Stimulated activated CD4-positive, alpha-beta T cell treated with anti-CD3 and anti-CD28 coated beads, Interleukin-15, amount 100 ng/mL, for 24 hours (primary cell): ENCODE results near the gene DPAGT1.
"Not testable (repeated sequence)": the region's sequence is repeated elsewhere in the genome, so short reads cannot be mapped to it uniquely, and the experiment has no call there.

Source experiments
- DNase-seq: peaks from one replicate; pipeline ENCODE4 v3.0.0-alpha.2; 2020

Gene DPAGT1

DNA sequence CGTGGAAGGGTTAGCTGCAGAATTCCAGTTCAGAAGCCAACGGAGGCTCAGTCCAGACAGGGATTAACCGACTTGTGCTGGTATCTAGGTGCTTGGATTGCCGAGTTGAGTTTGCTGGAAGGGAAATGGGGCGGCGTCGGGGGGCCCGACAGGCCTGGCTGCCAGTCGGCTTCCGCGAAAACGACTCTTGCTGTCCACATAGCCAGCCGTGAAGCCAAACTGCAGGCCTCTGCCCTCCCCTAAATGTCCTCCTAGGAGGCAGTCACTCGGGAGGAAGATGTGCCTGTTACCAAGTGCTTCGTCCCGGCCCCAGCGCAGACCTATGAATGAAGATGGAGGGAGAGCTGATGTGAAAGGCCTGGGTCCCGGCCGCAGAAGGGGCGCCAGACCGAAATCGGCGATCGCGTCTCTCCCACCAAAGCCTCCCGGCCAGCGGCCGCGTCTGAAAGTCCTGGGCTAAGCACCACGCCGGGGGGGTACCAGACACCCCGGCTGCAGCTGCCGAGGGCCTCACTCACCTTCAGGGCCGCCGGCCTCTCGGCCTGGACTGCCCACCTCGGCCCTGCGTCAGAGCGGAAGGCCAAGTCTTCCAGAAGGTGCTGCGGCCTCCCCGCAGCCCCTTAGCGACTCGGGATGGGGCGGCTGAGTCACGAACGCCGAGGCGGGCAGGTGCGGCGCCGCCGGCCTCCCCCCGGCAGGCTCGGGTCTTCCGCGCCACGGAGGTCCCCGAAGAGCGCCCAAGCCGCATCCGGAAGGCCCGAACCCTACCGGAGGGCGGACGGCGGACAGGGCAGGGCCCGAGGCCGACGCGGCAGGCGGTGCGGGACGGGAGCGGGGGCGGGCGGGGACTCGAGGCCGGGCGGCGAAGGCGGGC lies 7.5 kb downstream of the DPAGT1 start:
- DNase-seq, result peak; percentile 65

DNA sequence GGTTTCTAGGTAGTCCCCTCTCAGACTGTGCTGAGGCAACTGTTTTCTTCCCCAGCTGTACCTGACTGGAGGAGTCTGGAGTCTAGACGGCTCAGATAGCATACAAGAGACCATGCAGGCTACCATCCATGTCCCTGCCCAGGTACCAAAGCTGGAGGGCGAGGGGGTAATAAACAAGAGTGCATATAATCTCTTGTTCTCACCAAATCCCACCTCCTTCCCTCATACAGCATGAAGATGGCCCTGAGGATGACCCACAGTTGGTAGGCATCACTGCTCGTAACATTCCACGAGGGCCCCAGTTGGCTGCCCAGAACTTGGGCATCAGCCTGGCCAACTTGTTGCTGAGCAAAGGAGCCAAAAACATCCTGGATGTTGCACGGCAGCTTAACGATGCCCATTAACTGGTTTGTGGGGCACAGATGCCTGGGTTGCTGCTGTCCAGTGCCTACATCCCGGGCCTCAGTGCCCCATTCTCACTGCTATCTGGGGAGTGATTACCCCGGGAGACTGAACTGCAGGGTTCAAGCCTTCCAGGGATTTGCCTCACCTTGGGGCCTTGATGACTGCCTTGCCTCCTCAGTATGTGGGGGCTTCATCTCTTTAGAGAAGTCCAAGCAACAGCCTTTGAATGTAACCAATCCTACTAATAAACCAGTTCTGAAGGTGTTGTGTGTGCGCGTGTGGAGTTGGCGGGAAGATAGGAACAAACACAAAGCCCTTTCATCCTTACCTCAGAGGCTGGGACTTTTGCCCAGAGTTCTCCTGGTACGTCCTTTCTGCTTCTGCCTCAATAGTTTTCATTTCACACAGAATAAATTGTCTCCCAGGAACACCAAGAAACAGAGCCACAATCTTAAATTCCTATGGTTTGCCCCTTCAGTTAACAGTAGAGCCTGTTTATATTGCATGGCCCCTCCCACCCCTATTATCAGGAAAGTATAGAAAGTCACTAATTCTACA lies 8.5 kb downstream of the DPAGT1 start:
- no peak for DNase-seq

DNA sequence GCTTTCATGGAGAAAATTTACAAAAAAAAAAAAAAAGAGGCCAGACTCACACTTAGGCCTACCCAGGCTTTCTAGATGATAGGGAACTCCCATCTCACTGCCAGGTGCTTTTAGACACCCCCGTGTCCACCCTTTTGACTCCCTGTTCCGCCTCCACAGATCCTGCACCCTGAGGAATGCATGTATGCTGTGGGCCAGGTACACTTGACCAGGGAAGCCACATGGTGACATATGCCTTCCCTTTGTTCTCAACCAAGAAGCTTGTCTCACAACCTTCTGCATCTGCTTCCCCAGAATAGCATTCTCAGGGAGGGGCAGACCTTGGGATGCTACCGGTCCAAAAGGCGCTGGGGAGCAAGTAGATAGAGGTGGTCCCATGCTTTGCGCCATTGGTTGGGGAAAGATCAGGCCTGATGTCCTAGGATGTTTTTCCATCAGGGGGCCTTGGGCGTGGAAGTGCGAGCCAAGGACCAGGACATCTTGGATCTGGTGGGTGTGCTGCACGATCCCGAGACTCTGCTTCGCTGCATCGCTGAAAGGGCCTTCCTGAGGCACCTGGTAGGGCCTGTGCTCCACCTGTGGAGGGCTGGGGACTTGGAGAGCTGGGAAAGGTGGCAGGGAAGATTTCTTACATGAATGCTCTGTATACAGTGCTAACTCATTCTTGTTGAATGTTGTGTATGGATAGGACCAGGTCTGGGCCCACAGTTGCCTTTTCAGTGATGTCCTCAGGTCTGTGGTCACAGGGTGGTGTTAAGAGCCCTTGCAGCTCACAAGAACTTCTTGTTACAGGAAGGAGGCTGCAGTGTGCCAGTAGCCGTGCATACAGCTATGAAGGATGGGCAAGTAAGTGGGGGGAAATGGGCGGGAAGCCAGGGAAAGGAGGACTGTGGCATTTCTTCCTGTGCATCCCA lies 9.4 kb downstream of the DPAGT1 start:
- peak; percentile 34 for DNase-seq

DNA sequence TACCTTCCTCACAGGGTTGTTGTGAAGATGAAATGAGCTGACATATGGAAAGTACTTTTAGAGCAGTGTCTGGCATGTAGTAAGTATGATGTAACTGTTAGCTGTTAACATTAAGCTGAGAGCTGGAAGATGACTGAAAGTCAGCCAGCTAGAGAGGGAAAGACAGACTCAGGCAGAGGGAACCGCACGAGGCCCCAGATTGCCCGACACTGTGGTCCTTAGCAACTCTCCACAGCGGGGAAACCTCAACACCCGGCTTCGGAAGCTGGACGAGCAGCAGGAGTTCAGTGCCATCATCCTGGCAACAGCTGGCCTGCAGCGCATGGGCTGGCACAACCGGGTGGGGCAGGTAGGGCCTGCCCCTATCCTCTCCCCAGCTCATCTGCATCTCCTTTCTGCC lies 10.5 kb downstream of the DPAGT1 start:
- DNase-seq, result peak; percentile 19

DNA sequence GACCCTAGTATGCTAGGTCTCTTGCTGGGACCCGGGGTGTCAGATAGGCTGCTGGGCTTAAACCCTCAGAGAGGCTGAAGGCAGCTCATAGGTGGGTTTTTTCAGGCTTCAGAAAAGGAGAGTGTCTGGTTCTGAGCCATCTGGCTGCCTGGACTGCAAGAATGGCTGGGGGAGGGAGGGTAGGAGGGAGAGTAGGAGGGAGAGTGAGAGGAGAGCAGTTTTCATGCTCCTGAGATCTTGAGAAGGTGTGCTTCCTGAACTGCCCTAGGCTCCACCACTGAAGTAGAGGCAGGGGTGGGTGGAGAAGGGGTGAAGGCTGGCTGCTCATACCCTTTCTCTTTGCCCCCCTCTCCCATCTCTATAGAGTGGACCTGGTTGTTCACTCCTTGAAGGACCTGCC lies 12.3 kb downstream of the DPAGT1 start:
- DNase-seq, result no peak

DNA sequence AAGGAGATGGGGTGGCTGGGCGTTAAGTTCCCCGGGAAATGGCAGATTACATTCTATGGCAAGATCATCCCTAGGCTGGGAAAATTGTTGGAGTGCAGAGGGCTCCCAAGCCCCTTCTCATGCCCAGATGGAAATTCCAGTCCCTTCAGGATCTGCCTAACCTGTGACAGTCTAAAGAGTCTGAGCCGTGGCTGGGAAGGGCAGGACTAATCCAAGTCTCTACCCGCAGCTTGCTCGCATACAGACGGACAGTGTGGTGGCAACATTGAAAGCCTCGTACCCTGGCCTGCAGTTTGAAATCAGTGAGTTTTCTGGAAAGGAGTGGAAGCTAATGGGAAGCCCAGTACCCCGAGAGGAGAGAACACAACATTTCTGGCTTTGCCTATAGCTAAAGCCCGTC lies 13.2 kb downstream of the DPAGT1 start:
- DNase-seq, result no peak

DNA sequence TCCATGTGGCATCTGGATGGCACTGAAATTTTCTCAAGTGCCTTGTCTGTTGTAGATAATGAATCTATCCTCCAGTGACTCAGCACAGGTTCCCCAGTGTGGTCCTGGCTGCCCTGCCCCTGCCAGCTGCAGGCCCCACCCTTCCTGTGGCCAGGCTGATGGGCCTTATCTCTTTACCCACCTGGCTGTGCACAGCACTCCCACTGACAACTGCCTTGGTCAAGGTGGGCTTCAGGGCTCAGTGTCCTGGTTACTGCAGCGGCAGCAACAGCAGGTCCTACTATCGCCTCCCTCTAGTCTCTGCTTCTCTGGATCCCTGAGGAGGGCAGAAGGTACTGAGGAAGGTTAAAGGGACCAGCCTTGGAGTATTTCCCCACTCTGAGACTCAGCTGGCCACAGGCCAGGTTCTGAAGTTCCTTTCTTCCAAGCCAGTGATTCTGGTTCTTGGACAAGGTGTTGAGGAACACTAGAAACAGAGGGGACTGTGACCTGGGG lies 13.9 kb downstream of the DPAGT1 start:
- no peak for DNase-seq

DNA sequence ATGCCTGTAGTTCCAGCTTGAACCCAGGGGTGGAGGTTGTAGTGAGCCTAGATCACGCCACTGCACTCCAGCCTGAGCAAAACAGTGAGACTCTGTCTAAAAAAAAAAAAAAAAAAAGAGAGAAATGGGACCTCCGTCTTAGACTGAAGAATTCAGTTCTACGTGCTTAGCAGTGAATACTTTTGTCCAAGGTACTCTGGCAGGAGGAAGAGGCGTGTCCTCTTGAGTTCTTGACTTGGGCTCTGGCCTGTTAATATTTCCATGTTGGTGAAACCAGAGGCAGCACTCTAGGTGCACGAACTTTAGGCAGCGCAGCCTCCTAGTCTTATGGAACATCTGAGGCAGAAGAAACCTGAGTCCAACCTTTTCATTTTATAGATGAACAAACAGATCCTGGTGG lies 14.5 kb downstream of the DPAGT1 start:
- DNase-seq, result no peak

DNA sequence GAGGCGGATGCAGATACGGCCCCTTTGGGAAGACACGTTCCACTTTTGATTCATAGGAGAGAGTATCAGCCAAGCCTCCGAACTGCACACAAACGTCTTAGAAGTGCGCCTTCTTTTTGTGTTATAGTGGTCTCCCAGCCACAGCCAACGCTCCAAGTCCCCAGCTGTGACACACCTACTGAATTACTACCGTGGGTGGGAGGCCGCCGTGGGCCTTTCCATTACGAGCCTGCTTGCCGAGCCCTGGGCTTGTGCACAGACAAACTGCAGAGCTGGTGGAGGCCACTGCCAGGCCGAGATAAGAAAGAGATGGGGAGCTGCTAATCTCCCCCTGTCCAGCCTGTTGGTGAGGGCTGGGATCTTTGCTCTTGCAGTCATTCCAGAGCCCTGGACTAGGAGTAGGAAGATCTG lies 16.2 kb downstream of the DPAGT1 start:
- DNase-seq, result peak; percentile 59

DNA sequence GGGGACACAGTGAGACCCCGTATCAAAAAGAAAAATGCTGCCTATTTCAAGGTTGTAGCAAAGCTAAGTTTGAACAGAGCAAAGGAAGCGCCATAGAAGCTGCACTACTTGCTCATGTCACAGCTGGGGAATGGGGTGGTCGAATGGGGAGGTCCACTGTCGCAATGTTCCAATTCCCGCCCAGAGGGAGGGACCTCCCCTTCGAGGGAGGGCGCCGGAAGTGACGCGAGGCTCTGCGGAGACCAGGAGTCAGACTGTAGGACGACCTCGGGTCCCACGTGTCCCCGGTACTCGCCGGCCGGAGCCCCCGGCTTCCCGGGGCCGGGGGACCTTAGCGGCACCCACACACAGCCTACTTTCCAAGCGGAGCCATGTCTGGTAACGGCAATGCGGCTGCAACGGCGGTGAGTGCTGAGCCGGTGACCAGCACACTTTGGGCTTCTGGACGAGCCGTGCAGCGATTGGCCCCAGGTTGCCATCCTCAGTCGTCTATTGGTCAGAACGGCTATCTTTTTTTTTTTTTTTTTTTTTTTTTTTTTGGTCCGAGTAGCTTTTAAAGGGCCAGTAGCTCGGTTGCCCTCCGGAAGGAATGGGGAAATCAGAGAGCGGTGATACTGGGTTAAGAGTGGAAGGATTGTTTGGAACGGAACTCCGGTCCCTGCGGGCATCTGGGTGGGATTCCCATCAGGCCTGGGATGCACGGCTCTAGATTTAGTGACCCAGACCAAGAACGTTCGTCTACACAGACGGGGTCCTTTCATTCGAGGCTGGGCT lies 16.8 kb downstream of the DPAGT1 start, which contains the start of gene HMBS:
Gene HMBS, plus strand, starts transcription at position 219 of the 774 bp plus-strand sequence. Its CDS starts 153 bp downstream, at position 372.
- peak; percentile 95 for DNase-seq

DNA sequence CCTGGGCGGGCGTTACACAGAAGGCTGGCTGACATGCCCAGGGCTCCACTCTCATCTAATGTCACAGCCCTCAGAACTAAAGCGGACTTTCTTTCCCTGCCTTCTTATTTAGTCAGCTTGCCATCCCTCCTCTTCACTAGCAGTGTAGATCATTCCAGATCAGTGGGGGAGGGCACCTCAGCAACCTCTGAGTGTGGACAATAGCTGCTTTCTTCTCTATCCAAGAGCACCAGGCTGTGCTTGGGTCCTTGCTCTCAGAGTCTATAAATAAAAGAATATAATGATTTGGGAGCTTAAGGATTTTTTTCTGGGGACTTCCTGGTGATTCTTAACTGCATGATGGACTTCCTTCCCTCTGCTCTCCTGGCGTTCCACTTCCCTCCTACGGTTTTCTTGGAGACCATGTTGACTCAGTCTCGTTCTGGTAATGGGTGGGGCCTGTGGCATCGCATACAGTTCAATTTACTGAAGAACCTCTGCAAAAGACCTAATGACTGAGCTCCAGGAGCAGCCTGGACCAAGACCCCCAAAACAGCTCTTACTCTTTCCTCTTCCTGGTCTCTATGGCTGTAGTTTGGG lies 19.9 kb downstream of the DPAGT1 start:
- DNase-seq, result no peak

DNA sequence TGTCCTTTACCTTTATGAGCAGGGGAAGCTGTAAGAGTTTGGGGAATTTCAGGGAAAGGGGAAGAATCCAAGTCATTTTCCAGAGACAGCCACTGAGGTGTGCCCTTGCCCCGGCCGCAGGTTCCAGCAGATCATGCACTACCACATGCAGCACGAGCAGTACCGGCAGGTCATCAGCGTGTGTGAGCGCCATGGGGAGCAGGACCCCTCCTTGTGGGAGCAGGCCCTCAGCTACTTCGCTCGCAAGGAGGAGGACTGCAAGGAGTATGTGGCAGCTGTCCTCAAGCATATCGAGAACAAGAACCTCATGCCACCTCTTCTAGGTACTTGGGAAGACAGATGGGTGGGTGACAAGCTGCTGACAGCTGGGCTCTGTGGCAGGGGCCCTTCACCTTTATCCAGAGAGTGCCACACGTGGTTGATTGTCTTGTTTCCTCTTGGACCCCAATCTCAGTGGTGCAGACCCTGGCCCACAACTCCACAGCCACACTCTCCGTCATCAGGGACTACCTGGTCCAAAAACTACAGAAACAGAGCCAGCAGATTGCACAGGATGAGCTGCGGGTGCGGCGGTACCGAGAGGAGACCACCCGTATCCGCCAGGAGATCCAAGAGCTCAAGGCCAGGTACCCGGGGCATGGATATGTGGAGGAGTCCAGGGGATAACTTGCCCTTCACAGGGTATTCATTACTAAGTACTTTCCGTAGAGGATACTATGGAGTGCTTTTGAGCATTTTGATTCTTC lies 22.8 kb downstream of the DPAGT1 start:
- DNase-seq, result no peak

DNA sequence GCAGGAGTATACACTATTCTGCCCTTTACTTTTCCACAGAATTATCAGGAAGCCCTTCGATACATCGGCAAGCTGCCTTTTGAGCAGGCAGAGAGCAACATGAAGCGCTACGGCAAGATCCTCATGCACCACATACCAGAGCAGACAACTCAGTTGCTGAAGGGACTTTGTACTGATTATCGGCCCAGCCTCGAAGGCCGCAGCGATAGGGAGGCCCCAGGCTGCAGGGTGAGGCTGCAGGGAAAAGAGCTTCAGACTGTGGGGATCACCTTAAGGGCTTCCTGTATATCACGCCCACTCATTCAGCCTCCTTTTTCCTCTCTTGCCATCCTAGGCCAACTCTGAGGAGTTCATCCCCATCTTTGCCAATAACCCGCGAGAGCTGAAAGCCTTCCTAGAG lies 23.8 kb downstream of the DPAGT1 start:
- no peak for DNase-seq

DNA sequence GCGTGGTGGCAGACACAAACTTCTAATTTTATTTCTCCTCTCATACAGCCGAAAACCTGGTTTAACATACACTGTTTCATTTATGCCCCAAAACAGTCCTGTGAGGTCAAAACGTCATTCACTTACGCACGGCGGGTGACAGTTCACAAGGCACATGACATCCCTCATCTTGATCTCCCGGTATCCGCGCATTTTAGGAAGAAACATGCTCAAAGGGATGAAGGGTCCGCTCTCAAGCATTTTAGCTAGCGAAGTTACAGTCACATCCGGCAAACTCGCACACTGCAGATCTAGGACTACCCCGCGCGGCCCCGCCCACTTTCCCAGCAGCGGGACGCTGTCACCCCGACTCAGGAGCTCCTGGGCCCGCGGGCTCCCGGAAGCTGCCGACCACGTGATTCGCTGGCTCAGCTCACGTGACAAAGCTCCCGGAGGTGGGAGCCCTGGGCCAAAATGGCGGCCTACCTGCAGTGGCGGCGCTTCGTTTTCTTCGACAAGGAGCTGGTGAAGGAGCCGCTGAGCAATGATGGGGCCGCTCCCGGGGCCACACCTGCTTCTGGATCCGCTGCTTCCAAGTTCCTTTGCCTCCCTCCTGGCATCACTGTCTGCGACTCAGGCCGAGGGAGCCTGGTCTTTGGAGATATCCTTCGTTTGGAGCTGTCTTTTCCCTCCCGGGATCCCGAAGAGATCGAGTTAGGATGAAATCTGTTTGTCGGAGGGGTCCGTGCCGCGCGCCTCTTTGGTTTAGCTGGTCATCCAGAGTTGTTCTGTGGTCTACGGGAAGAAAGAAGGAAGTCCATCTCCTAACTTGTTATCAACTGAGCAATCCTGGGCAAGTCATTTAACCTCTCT lies 34.1 kb downstream of the DPAGT1 start, which contains the start of gene VPS11:
Gene VPS11, plus strand, starts transcription at position 448 of the 852 bp plus-strand sequence. Its CDS starts 6 bp downstream, at position 454.
- peak; percentile 99 for DNase-seq

DNA sequence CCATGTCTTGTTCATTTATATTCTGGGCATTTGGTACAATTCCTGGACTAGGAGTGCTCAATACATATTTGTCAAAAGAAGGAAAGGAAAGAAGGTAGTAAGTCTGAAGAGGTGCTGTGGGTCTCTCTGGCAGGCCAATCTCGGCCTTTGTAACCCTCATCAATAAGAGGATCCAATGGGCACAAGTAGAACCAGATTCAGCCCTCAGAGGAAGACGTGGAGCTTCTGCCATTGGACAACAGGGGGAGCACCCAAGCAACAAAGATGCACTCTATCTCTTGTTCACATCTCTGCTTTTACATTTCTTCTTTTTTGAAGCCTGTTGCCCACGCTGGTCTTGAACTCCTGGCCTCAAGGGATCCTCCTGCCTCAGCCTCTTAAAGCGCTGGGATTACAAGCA lies 36.3 kb downstream of the DPAGT1 start:
- DNase-seq, result peak; percentile 52

DNA sequence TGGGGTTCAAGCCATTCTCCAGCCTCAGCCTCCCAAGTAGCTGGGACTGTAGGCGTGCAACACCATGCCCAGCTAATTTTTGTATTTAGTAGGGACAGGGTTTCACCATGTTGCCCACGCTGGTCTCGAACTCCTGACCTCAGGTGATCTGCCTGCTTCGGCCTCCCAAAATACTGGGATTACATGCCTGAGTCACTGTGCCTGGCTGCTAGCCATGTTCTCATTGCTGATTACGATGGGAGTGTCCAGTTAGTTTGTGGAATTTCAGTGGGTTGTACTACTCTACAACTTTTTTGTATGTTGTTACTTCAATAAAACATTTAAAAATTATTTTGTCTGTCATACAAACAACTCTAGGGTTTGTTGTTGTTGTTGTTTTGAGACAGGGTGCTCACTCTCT lies 38.9 kb downstream of the DPAGT1 start:
- no peak for DNase-seq

DNA sequence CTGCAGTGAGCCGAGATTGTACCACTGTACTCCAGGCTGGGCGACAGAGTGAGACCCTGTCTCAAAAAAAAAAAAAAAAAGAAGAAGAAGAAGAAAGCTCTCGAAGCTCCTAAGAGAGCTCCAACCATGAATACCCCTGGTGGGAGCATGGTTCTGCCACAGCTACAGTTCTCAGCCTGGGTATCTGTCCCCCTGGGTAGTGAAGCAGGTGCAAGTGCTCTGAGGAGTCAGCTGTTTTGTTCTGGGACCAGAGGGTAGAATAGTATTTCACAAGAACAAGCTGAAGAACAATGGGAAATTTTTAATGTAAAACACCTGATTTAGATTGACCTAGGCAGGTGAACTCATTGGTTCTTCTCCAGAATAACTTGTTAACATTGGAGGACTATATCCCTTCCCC lies 40.4 kb downstream of the DPAGT1 start:
- DNase-seq, result no peak

DNA sequence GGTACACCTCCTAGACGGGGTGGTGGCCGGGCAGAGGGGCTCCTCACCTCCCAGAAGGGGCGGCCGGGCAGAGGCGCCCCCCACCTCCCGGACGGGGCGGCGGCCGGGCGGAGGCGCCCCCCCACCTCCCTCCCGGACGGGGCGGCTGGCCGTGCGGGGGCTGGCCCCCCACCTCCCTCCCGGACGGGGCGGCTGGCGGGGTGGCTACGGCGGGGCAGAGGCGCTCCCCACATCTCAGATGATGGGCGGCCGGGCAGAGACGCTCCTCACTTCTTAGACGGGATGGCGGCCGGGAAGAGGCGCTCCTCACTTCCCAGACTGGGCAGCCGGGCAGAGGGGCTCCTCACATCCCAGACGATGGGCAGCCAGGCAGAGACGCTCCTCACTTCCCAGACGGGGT lies 42.5 kb downstream of the DPAGT1 start:
- DNase-seq, result not testable (repeated sequence)
